NB4 (cell line): ENCODE data around the gene SPIRE2.

Source experiments
- POLR2A ChIP-seq: IDR thresholded peaks from 2 replicates; pipeline ENCODE4 v1.6.1; 2011; ENCODE audit warnings: mild to moderate bottlenecking; ENCODE audit not compliant: insufficient read length; ENCODE audit errors: extremely low read depth
- TF ChIP-seq, protein P1 (sequence below): IDR thresholded peaks from one replicate; pipeline ENCODE4 v1.5.1; 2012; ENCODE audit warnings: low read depth, low read length
- TF ChIP-seq, protein P2 (sequence below): IDR thresholded peaks from 2 replicates; pipeline ENCODE4 v1.6.1; 2011; ENCODE audit warnings: low read depth, low read length

DNA sequence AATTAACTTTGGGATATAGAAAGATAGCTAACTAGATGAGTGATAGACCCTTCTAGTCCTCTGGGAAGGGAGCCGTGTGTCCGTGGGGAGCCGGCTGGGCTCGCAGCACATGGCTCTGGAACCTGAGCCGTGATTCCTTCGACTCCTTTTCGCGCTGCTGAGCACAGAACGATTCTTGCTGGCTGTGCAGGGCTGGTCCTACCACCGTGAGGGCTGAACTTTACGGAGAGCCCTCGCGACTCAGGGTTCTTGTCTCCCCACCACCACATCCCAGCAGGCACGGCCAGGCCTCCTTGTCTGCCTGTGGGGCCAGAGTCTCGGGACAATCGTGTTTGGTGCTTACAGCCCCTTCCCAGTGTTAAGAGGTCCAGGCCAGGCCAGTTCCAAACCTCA is 31.3 kb downstream of the SPIRE2 start:
- TF ChIP-seq POLR2A: no peak
- TF ChIP-seq, protein P1, sequence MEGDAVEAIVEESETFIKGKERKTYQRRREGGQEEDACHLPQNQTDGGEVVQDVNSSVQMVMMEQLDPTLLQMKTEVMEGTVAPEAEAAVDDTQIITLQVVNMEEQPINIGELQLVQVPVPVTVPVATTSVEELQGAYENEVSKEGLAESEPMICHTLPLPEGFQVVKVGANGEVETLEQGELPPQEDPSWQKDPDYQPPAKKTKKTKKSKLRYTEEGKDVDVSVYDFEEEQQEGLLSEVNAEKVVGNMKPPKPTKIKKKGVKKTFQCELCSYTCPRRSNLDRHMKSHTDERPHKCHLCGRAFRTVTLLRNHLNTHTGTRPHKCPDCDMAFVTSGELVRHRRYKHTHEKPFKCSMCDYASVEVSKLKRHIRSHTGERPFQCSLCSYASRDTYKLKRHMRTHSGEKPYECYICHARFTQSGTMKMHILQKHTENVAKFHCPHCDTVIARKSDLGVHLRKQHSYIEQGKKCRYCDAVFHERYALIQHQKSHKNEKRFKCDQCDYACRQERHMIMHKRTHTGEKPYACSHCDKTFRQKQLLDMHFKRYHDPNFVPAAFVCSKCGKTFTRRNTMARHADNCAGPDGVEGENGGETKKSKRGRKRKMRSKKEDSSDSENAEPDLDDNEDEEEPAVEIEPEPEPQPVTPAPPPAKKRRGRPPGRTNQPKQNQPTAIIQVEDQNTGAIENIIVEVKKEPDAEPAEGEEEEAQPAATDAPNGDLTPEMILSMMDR: no peak
- TF ChIP-seq, protein P2, sequence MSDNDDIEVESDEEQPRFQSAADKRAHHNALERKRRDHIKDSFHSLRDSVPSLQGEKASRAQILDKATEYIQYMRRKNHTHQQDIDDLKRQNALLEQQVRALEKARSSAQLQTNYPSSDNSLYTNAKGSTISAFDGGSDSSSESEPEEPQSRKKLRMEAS: no peak
